Stimulated activated CD8-positive, alpha-beta memory T cell treated with anti-CD3 and anti-CD28 coated beads, Interleukin-12 subunit alpha, Interleukin-12 subunit beta, amount 100 ng/mL, for 24 hours (primary cell): ENCODE results near the gene VRK3.

Source experiments
- DNase-seq: peaks from one replicate; pipeline ENCODE4 v3.0.0-alpha.2; 2020; ENCODE audit errors: extremely low read depth

The VRK3 gene

DNA sequence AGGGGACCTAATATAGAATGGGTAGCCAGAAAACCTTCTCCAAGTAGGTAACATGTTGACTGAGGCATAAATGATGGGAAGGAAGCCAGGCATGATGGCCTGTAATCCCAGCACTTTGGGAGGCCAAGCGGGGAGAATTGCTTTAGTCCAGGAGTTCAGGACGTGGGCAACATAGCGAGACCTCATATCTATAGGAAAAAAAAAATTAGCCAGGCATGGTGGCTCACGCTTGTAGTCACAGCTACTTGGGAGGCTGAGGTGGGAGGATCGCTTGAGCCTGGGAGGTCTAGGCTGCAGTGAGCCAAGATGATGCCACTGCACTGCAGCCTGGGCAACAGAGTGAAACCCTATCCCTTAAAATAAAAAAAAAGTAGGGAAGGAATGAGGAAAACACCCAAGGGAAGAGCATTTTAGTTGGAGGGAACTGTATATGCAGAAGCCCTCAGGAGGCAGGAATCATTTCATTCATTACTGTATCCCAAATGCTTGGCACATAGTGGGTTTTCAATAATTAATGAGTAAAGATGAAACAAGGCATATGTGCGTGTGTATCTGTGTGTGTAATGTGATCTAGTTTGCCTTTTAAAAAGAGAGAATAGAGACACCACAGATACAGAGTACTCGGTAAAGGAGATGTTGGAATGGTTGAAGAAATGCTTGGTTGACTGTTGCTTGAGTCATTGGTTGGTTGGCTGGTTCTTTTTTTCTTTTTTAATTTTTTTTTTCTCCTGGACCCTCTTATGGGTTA lies 93.7 kb downstream of the VRK3 start:
- DNase-seq = no peak

DNA sequence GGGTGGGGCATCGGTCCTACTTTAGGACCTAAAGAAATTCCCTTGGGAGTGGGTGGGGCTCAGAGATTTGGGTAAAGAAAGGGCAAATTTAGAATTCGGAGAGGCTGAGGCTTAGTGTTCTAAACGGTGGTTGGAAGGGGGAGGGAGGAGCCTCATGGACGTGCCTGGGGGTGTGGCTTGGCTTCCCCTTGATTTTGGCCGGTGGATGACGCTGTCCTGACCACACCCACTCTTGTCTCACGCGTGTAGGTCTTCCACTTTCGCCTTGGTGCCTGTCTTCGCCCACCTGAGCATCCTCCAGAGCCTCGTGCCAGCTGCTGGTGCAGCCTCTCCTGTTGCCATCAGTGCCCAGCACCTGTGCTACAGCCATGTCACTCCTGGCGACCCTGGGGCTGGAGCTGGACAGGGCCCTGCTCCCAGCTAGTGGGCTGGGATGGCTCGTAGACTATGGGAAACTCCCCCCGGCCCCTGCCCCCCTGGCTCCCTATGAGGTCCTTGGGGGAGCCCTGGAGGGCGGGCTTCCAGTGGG lies 94.6 kb downstream of the VRK3 start:
- no peak for DNase-seq

DNA sequence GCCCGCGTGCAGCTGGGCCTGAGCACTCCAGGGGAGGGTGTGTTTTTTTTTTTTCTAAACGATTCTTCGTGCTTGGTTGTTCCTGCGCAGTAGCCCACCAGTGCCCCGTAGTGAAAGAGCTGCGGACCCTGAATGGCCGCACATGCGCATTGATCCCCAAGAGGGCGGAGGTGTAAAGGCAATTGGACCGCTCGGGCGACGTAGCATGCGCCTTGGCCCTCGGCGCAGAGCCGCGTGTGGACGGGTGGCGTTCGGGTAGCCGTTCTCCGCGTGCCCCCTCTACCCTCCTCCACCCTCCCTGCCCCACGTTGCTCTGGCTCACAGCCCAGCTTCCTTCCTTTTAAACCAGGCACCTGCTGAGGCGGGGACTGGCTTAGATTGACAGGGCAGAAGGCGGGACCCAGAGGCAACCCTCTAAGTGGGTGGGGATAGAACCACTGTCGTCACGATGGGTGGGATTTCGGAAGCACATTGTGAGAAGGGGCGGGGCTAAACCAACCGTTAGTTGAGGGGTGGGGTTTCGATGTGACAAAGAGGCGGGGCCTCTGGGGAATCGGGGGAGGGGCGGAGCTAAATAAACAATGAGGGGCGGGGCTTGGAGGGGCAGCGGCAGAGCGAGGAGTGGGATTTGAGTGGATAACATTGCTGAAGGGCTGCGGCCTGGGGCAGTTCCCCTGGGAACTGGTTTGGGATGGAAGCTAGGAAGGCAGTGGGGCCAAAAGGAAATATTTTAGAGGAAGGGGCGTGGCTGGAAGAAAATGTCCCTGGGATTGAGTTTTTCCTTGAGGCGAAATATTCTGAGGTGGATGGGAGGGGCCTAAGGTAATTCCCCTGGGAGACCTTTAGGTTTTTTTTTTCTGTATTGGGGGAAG lies 95.3 kb downstream of the VRK3 start:
- peak; percentile 79 for DNase-seq

DNA sequence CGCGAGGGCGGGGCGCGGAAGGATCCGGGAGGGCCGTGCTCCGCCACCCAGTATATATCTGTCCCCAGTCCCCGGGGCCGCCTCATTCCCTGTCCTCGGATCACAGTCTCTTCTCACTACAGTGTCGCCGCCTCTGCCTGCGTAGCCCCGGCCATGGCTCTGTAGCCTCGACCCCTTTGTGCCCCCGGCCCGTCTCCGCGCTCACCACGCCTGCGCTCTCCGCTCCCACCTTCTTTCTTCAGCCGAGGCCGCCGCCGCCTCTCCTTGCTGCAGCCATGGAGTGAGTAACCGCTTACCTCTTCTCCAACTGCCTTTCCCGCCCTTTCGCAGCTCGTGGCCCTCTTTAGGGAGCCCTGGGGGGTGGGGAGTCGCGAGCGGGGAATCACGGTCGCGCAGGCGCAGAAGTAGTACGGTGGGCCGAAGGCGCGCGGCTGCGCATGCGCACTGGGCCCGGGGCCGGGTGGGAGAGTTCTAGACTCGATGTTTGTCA lies 96.0 kb downstream of the VRK3 start, which contains the start of the genes ATF5 and NUP62:
Gene ATF5, plus strand, starts transcription at position 85 of the 490 bp plus-strand sequence. CDS start 1,646 bp downstream, outside the sequence.
Gene NUP62, minus strand, starts transcription at position 384 of the 490 bp plus-strand sequence. CDS start 19,697 bp downstream, outside the sequence.
- DNase-seq = peak; percentile 87

DNA sequence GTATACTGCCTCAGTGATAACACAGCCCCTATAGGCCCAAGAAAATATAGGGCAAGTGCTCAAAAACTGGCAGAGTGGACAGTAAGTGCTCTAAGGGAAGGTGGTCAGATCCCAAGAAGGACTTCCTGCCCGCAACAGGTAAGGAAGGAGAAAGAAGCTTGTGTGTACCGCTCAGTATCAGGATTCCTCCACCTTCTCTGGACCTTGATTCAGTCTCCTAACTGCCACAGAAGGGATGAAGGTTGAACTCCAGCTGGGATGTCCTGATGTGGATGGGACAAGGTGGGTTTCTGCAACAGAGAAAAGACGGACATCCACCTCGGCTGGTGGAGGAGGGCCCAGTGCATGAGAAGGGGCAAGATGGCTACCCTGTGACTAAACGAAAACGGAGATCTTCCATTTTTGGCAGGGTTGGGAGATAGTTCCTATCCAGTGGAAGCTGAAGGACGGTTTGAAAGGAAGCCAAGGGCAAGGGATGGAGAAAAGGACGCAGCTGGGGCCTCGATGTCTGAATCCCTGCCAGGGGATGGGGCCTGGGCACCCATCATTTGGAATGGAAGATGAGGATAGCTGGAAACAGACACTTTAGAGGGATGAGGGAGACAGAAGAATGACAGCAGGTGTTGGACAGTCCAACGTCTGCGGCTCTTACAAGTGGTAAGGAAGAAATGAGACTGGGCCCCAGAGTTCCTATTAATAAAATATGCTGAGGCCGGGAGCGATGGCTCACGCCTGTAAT lies 97.5 kb downstream of the VRK3 start:
- no peak for DNase-seq

DNA sequence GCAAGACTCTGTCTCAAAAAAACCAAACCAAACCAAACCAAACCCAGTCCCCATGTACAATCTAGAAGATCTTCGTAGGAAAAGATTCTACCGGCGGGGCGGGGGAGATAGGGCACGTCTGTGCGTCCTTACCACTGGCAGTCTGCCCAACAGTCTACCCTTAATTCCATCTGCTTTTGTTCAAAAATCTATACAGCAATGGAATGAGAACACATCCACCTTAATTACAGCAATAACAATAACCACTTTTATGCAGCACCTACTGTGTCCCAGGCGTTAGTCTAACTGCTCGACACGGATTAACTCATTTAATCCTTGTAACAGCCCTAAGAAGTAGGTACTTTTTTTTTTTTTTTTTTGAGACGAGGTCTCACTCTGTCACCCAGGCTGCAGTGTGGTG lies 98.7 kb downstream of the VRK3 start:
- no peak for DNase-seq
